MM.1S (cell line): Measurements from ENCODE around the gene PDZRN3.

Experiments used
- CTCF ChIP-seq: fragments of 300-600 bp; sonication (generic); IDR thresholded peaks from 2 replicates; pipeline ENCODE4 v1.5.1; 2016; ENCODE audit warnings: antibody characterized with exemption, low read length, mixed read lengths
- EZH2phosphoT487 ChIP-seq: fragments of 300-600 bp; sonication (generic); IDR thresholded peaks from 2 replicates; pipeline ENCODE4 v1.6.1; 2018; ENCODE audit warnings: antibody characterized with exemption, low read length

GRCh38 chr3:73665286-73665685, 40.5 kb upstream of the PDZRN3 start:
- no peak for TF ChIP-seq CTCF
- TF ChIP-seq EZH2phosphoT487 = no peak
